ENCODE results near the gene SEC61G. TPM values are rescaled to one million over a fixed set of nuclear protein-coding genes. Genes with fewer than 3 reads are reported as not detected.

The SEC61G gene
- polyA plus RNA-seq, 4 donors, result 185 to 214 (median 189) TPM

Other genes with a start within 250 kb of the SEC61G start
- 1 to 10 TPM; 1.4 to 3.7 (median 2.9) TPM for gene VSTM2A, start 216.8 kb downstream of the SEC61G start, polyA plus RNA-seq (ENCODE audit: insufficient read length in 4 of 4)